GM19324 (cell line): ENCODE data around the gene MDH1.
"Not testable (repeated sequence)": the region's sequence is repeated elsewhere in the genome, so short reads cannot be mapped to it uniquely, and the experiment has no call there.

Experiments used
- ATAC-seq: cut with Tn5 transposase; IDR thresholded peaks from one replicate; pipeline ENCODE4 v1.9.1; 2021; ENCODE audit warnings: mild to moderate bottlenecking, moderate library complexity; ENCODE audit not compliant: unreplicated experiment, low FRiP score

Gene MDH1

DNA sequence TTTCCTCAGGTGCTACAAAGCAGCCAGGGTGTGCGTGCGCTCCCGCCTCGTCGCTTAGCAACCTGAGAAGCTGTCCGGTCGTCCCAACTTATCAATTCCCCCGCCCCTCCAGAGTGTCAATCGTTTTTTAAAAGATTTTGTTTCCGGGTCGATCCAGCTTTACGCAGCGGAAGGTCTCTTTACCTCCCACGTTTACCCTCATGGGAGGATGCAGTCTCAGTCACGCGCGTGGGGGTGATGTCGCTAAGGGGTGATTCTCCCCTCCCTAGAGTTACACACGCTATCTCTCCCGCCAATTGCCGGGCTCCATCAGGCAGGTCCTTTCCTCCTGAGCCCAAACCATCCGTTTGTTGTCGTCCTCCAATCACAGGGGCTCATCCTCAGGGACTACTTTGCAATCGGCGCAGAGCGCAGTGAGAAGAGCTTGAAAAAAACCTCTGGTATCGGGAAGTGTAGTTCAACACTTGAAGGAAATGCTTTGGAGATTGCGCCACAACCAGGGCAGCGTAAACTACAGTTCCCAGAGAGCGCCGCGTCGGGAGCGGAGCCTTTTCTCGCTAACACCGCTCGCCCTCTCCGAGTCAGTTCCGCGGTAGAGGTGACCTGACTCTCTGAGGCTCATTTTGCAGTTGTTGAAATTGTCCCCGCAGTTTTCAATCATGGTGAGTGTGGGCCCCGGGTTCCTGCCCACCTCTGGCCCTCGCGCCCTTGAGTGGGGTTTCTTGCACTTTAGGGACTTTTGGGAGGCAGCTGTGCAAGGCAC lies at the start of gene MDH1, which contains the start of gene WDPCP:
MDH1 (plus strand) TSS at position 579 of the 763 bp plus-strand sequence; CDS start at position 660, 81 bp downstream.
WDPCP (minus strand) TSS at position 93 of the 763 bp plus-strand sequence. CDS start 206 bp downstream, outside the sequence.
- peak; percentile 93 for ATAC-seq

DNA sequence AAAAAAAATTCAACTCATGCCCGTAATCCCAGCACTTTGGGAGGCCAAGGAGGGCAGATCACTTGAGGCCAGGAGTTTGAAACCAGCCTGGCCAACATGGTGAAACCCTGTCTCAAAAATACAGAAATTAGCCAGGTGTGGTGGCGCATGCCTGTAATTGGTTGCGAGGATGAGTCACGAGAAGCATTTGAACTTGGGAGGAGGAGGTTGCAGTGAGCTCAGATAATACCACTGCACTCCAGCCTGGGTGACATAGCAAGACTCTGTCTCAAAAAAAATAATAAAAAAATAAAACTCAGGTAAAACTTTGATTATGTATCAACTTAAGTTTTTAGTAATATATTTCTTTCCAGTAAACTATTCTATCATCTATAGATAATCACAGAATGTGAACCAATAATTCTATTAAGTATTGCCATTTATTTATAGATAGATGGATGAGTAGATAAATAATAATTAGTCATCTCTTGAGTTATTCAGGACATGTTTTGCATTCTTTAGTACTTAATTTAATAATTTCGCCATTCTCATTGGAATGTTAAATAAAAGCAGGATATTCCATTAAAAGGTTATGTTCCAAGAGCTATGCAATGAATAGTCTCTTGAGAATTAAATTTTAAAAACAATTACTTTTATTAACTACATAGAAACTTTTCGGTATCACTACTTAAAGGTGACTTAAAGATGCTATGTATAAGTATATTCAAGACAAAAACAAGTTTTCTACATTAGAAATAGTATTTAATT lies 49.2 kb upstream of the MDH1 start:
- ATAC-seq = no peak

DNA sequence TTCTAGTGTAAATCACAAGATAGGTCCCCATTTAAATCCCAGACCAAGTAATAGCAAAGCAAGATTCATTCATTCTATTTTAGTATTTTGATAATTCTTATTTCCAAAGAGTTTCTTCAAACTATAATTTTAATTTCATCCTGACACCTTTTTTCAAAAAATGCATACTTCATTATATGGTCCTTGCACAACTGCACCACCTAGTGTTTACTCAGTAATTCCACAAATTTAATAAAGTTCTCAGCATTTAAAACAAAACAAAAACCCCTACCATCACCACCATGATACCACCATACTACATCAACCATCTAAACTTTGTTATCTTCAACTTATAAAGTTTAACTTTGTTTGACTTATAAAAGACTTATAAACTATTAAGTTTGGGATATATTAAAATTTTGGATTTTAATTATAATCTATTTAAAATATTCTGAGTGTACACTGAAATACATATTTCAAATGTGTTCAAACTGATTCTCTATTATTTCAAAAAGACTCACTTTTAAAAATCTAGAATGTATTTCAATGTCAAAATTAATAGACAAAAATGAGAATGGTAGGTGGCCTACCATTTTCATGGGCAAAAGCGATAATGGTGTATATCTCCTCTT lies 44.6 kb upstream of the MDH1 start:
- ATAC-seq = no peak

DNA sequence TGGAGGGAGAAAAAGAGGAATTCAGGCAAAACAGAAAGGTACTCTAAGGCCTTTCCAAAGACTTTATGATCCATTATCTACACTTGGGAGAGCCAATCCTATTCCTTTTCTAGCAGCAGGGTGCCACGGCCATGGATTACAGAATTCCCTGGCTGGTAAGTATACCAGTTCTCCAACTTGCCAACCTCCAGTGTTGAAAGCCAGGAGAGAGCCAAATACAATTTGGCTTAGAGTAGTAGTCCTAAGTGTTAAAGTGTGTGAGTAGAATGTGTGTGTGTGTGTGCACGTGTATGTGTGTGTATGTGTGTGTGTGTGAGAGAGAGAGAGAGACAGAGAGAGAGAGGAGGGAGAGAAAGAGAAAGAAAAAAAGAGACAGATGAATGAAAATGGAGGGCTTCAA lies 43.7 kb upstream of the MDH1 start:
- ATAC-seq = no peak

- ATAC-seq = no peak
Observed at GRCh38 chr2:63553049-63553448, 35.7 kb upstream of the MDH1 start.

- ATAC-seq = no peak
Observed at GRCh38 chr2:63555299-63555698, 33.5 kb upstream of the MDH1 start.

DNA sequence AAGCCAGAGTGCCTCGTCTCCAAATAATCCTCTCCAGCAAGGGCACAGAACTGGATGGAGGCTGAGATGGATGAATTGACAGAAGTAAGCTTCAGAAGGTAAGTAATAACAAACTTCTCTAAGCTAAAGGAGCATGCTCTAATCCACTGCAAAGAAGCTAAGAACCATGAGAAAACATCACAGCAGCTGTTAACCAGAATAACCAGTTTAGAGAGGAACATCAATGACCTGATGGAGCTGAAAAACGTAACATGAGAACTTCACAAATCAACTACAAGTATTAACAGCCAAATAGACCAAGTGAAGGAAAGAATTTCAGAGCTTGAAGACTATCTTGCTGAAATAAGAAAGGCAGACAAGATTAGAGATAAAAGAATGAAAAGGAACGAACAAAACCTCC lies 32.8 kb upstream of the MDH1 start:
- no peak for ATAC-seq

GRCh38 chr2:63557819-63558218 lies 30.9 kb upstream of the MDH1 start:
- not testable (repeated sequence) for ATAC-seq

DNA sequence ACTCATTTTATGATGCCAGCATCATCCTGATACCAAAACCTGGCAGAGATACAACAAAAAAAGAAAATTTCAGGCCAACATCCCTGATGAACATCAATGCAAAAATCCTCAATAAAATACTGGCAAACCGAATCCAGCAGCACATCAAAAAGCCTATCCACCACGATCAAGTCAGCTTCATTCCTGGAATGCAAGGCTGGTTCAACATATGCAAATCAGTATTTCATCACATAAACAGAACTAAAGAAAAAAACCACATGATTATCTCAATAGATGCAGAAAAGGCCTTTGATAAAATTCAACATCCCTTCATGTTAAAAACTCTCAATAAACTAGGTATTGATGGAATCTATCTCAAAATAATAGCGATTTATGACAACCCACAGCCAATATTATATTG lies 29.8 kb upstream of the MDH1 start:
- ATAC-seq = not testable (repeated sequence)

- ATAC-seq = no peak
Observed at GRCh38 chr2:63562751-63563150, 26.0 kb upstream of the MDH1 start.

DNA sequence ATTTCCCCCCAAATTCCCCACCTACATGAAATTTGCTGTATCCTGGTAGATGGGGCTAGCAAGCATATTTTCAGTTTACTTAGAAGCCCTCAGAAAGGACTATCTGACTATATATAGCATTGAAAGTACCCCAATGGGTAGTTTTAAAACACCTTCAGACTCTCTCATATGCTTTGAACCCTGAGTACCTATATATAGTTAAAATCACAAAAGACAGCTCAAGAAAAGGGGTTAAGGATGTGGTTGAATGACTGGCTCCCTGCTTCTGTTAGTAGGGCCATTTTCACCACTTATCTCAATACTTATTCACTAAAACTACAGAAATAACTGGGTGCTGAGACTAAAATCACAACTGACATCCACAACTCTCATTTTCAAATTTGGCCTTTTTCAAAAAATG lies 19.0 kb upstream of the MDH1 start:
- no peak for ATAC-seq

DNA sequence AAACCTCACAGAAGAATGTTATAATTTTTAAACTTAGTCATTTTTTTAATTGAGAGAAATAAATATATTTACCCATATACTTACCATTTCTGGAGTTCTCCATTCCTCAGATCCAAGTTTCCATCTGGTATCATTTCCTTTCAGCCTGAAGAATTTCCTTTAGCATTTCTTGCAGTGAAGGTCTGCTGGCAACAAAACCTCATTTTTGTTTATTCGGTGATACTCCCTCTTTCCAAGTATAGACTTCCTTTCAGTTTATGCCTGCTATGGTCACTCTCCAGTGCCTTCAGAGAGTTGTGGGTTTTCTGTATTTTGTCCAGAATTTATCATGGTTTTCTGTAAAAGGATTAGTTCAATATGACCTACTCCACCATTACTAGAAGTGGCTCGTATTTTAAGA lies 17.5 kb upstream of the MDH1 start:
- ATAC-seq = no peak

- no peak for ATAC-seq
Observed at GRCh38 chr2:63572001-63572400, 16.8 kb upstream of the MDH1 start.

DNA sequence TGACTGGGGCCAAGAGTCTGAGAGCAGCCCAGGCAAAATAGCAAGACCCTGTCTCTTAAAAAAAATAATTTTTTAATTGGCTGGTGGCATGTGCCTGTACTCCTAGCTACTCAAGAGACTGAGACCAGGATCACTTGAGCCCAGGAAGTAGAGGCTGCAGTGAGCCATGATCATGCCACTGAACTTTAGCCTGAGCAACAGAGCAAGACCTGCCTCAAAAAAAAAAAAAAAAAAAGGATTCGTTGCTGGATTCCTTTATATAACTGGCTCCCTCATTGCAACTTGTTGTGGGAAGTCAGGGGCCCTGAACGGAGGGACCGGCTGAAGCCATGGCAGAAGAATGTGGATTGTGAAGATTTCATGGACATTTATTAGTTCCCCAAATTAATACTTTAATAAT lies 15.7 kb upstream of the MDH1 start:
- not testable (repeated sequence) for ATAC-seq

GRCh38 chr2:63573726-63574345 lies 14.9 kb upstream of the MDH1 start:
- not testable (repeated sequence) for ATAC-seq

- ATAC-seq = no peak
Observed at GRCh38 chr2:63576546-63576945, 12.2 kb upstream of the MDH1 start.

- ATAC-seq = no peak
Observed at GRCh38 chr2:63578767-63579166, 10.0 kb upstream of the MDH1 start.

DNA sequence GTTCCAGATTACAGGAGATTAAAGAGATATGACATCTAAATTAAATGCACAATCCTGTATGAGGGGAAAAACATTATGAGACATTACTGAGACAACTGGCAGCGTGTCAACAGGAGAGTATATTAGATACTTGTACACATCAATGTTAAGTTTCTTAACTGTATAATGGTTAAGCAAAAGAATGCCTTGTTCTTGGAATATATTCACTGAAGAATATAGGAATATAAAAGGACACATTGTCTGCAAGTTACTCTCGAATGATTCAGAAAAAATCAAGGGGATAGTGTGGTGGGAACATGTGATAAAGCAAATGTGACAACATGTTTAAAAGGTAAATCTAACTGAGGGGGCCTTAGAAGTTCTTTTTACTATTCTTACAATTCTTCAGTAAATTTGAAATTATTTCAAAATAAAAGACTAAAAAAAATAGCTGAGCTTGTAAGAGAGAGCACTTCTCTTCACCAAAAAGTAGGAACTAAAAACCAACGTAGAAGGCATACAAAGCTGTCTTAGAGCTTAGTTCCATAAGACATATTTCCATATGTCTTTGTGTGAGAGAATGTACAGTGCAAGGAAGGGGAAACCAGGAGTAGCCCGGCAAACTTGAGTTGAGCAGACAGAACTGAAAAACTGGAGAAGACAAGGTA lies 8.0 kb upstream of the MDH1 start:
- no peak for ATAC-seq

DNA sequence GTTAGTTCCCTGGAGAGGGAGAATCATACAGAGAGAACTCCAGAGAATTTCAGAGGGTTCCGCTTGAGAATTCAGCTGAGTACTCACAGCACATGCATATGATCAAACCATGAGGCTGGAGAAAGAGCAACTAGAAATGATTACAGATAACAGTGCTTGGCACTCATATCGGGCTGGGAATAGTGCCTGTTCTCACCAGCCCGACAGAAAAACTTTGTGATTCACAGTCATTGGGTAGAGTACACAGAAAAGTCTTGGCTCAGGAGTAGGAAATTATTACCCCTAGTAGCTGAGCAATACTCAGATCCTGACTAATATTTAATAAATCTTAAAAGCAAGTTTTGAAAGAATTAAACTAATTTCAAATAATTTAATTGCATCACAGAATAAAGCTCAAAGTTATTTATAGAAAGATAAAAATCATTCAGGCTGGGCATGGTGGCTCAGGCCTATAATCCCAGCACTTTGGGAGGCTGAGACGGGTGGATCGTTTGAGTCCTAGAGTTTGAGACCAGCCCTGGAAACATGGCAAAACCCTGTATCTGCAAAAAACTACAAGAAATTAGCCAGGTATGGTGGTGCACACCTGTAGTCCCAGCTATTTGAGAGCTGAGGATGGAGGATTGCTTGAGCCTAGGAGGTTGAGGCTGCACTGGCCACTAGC lies 7.3 kb upstream of the MDH1 start:
- ATAC-seq = no peak

GRCh38 chr2:63582873-63583272 lies 5.9 kb upstream of the MDH1 start:
- no peak for ATAC-seq
